GM18868 (cell line): Measurements from ENCODE around the gene GOLGA7B.

Experiments used
- ATAC-seq: cut with Tn5 transposase; IDR thresholded peaks from one replicate; pipeline ENCODE4 v1.9.1; 2021; ENCODE audit warnings: mild to moderate bottlenecking, moderate library complexity; ENCODE audit not compliant: unreplicated experiment

The GOLGA7B gene

DNA sequence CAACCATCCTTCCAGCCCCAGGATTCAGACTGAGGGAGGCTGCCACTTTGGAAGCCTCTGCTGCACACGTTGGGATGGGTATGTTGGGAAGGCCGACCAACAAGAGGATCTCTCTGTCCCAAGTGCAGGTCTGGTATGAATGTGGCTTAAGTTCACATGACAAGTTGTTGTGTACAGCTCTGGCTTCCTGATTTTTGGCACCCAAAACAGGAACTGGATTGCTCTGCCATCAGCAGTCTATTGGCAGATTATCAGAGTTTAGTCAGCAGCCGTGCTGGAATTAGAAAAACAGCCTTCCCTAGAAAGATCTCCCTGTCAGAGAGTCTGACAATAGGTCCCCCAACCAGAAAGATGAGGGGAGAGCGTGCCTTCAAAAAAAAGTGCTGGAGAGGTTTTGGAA, 66.9 kb downstream of the GOLGA7B start:
- ATAC-seq: no peak

GRCh38 chr10:97919012-97919411, 69.4 kb downstream of the GOLGA7B start:
- no peak for ATAC-seq

DNA sequence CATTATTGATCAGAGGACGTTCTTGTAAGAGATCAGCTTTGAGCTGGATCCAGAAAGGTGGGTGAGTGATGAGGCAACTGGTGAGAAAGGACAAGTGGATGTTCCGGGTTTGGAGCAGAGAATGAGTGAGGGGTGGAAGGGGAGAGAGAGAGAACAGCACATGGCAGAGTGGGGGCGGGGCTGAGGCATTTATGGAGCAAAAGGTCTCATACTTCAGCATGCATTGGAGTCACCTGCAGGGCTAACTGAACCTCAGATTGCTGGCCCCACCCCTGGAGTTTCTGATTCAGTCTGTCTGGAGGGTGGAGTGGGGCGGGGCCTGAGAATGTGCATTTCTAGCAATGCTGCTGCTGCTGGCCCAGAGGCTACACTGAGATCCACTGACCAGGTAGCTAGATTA, 71.2 kb downstream of the GOLGA7B start:
- ATAC-seq: no peak
